HAP-1 (cell line): ENCODE data around the gene TTC34.
"Not testable (repeated sequence)": the region's sequence is repeated elsewhere in the genome, so short reads cannot be mapped to it uniquely, and the experiment has no call there.

ENCODE experiments used
- DNase-seq, 2 experiments: peaks; one replicate each; pipeline ENCODE4 v3.0.0-alpha.2; 2016 to 2020; ENCODE audit warnings: low spot score in 2 of 2
- H3K27me3 ChIP-seq: fragments of 250-450 bp; sonication (Bioruptor Pico); 2 replicates; pipeline ENCODE4 v1.5.1; 2020; ENCODE audit warnings: low read depth, mild to moderate bottlenecking, moderate library complexity
- H3K36me3 ChIP-seq: fragments of 250-450 bp; sonication (Bioruptor Pico); replicated peaks from 2 replicates; pipeline ENCODE4 v1.5.1; 2020; ENCODE audit warnings: mild to moderate bottlenecking
- H3K4me1 ChIP-seq: fragments of 250-450 bp; sonication (Bioruptor Pico); 2 replicates; pipeline ENCODE4 v1.5.1; 2020; ENCODE audit warnings: mild to moderate bottlenecking
- H3K4me3 ChIP-seq: fragments of 250-450 bp; sonication (Bioruptor Pico); 2 replicates; pipeline ENCODE4 v1.5.1; 2020; ENCODE audit warnings: mild to moderate bottlenecking, moderate library complexity
- H3K9me3 ChIP-seq: fragments of 250-450 bp; sonication (Bioruptor Pico); 2 replicates; pipeline ENCODE4 v1.5.1; 2020; ENCODE audit warnings: mild to moderate bottlenecking, moderate library complexity
- in situ Hi-C: fragments of 300-500 bp; cut with MboI; formaldehyde crosslinking; loops from 3 replicates; pipeline ENCODE4 v1.14.3; 2020; ENCODE audit warnings: low sequenced_read_pairs, inconsistent platforms, mixed read lengths

Gene TTC34

GRCh38 chr1:2655598-2656434 is 145.7 kb downstream of the TTC34 start:
- H3K27me3 ChIP-seq, H3K36me3 ChIP-seq, H3K9me3 ChIP-seq, in situ Hi-C loops, H3K4me3 ChIP-seq, H3K4me1 ChIP-seq: not testable (repeated sequence)
- DNase-seq = peak; percentile 1 to 24

GRCh38 chr1:2654443-2654948 is 147.0 kb downstream of the TTC34 start:
- in situ Hi-C loops, H3K4me1 ChIP-seq, H3K27me3 ChIP-seq, H3K4me3 ChIP-seq, H3K9me3 ChIP-seq, H3K36me3 ChIP-seq: not testable (repeated sequence)
- DNase-seq = peak in 1 of 2 experiments; percentile 28

GRCh38 chr1:2653741-2654442 is 147.6 kb downstream of the TTC34 start:
- peak in 1 of 2 experiments; percentile 58 for DNase-seq
- in situ Hi-C loops, H3K36me3 ChIP-seq, H3K9me3 ChIP-seq, H3K4me3 ChIP-seq, H3K4me1 ChIP-seq, H3K27me3 ChIP-seq: not testable (repeated sequence)

GRCh38 chr1:2652926-2653571 is 148.4 kb downstream of the TTC34 start:
- H3K9me3 ChIP-seq, H3K4me1 ChIP-seq, H3K4me3 ChIP-seq, H3K36me3 ChIP-seq, in situ Hi-C loops, H3K27me3 ChIP-seq: not testable (repeated sequence)
- peak in 1 of 2 experiments; percentile 34 for DNase-seq

GRCh38 chr1:2652152-2652925 is 149.2 kb downstream of the TTC34 start:
- in situ Hi-C loops, H3K36me3 ChIP-seq, H3K4me1 ChIP-seq, H3K27me3 ChIP-seq, H3K9me3 ChIP-seq, H3K4me3 ChIP-seq: not testable (repeated sequence)
- peak in 1 of 2 experiments; percentile 17 for DNase-seq

GRCh38 chr1:2650967-2651645 is 150.4 kb downstream of the TTC34 start:
- in situ Hi-C loops = no loop called here
- Histone ChIP-seq H3K36me3 (no peaks in the 10 kb centered on the region), H3K4me3 (no peak overlapping the region), H3K4me1 (no peaks in the 10 kb centered on the region), H3K27me3 (no peaks in the 10 kb centered on the region), H3K9me3 (peaks cover 13% of the 10 kb centered on the region)
- peak in 1 of 2 experiments; percentile 4 for DNase-seq

GRCh38 chr1:2646837-2647236 is 154.7 kb downstream of the TTC34 start:
- Histone ChIP-seq H3K4me1 (no peaks in the 10 kb centered on the region; the same call in 1 of the 2 replicates), H3K27me3 (no peaks in the 10 kb centered on the region), H3K4me3 (no peak overlapping the region), H3K36me3 (no peaks in the 10 kb centered on the region), H3K9me3 (peaks cover 15% of the 10 kb centered on the region)
- in situ Hi-C loops = no loop called here
- no peak for DNase-seq

GRCh38 chr1:2645776-2646175 is 155.7 kb downstream of the TTC34 start:
- H3K27me3 ChIP-seq = no peaks in the 10 kb centered on the region
- in situ Hi-C loops = no loop called here
- H3K9me3 ChIP-seq = peaks cover 15% of the 10 kb centered on the region
- H3K4me3 ChIP-seq = no peak overlapping the region
- DNase-seq = peak in 1 of 2 experiments; percentile 1
- no peaks in the 10 kb centered on the region for H3K36me3 ChIP-seq
- no peaks in the 10 kb centered on the region; the same call in 1 of the 2 replicates for H3K4me1 ChIP-seq

- no peaks in the 10 kb centered on the region; the same call in 1 of the 2 replicates for H3K4me1 ChIP-seq
- H3K9me3 ChIP-seq = peaks cover 15% of the 10 kb centered on the region
- H3K27me3 ChIP-seq = no peaks in the 10 kb centered on the region
- in situ Hi-C loops = no loop called here
- no peak overlapping the region for H3K4me3 ChIP-seq
- DNase-seq = peak in 1 of 2 experiments; percentile 4
- no peaks in the 10 kb centered on the region for H3K36me3 ChIP-seq
Observed at GRCh38 chr1:2645143-2645542, 156.3 kb downstream of the TTC34 start.

GRCh38 chr1:2644591-2645101 is 156.8 kb downstream of the TTC34 start:
- Histone ChIP-seq H3K36me3 (no peaks in the 10 kb centered on the region), H3K9me3 (peaks cover 15% of the 10 kb centered on the region), H3K4me3 (no peak overlapping the region), H3K27me3 (no peaks in the 10 kb centered on the region), H3K4me1 (no peaks in the 10 kb centered on the region; the same call in 1 of the 2 replicates)
- in situ Hi-C loops = no loop called here
- peak in 1 of 2 experiments; percentile 3 for DNase-seq

GRCh38 chr1:2644171-2644570 is 157.3 kb downstream of the TTC34 start:
- Histone ChIP-seq H3K4me1 (no peaks in the 10 kb centered on the region; the same call in 1 of the 2 replicates), H3K4me3 (no peak overlapping the region), H3K36me3 (no peaks in the 10 kb centered on the region), H3K9me3 (peaks cover 15% of the 10 kb centered on the region), H3K27me3 (no peaks in the 10 kb centered on the region)
- DNase-seq = peak in 1 of 2 experiments; percentile 5
- in situ Hi-C loops = no loop called here

- peaks cover 15% of the 10 kb centered on the region for H3K9me3 ChIP-seq
- H3K4me3 ChIP-seq = peak overlapping the region; percentile 71
- DNase-seq = peak in 1 of 2 experiments; percentile 5
- H3K4me1 ChIP-seq = no peaks in the 10 kb centered on the region; the same call in 1 of the 2 replicates
- no peaks in the 10 kb centered on the region for H3K27me3 ChIP-seq
- no peaks in the 10 kb centered on the region for H3K36me3 ChIP-seq
- in situ Hi-C loops = no loop called here
Observed at GRCh38 chr1:2643414-2644077, 157.9 kb downstream of the TTC34 start.
